HS-27A (cell line): ENCODE data around the gene ZNF768.
"Not testable (repeated sequence)": the region's sequence is repeated elsewhere in the genome, so short reads cannot be mapped to it uniquely, and the experiment has no call there.

ENCODE experiments used
- DNase-seq: peaks from one replicate; pipeline ENCODE4 v3.0.0-alpha.2; 2012; ENCODE audit warnings: low read depth, missing footprints

The ZNF768 gene

DNA sequence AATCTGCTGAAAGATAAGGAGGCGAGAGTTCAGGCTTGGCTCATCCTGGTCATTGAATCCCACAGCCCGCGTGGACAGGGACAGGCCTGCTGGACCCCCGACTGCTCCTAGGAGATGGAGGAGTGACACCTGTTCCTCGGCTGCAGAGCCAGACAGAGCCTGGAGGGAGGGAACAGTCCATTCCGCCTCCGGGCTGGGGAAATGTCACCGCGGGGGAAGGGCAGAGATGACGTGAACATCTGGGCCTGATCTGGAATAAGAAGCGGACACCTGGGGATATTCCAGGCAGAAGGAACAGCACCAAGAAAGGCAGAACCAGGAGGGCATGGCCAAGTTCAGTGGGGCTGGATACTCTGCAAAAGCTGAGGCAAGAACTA lies 6.8 kb upstream of the ZNF768 start:
- DNase-seq = no peak

DNA sequence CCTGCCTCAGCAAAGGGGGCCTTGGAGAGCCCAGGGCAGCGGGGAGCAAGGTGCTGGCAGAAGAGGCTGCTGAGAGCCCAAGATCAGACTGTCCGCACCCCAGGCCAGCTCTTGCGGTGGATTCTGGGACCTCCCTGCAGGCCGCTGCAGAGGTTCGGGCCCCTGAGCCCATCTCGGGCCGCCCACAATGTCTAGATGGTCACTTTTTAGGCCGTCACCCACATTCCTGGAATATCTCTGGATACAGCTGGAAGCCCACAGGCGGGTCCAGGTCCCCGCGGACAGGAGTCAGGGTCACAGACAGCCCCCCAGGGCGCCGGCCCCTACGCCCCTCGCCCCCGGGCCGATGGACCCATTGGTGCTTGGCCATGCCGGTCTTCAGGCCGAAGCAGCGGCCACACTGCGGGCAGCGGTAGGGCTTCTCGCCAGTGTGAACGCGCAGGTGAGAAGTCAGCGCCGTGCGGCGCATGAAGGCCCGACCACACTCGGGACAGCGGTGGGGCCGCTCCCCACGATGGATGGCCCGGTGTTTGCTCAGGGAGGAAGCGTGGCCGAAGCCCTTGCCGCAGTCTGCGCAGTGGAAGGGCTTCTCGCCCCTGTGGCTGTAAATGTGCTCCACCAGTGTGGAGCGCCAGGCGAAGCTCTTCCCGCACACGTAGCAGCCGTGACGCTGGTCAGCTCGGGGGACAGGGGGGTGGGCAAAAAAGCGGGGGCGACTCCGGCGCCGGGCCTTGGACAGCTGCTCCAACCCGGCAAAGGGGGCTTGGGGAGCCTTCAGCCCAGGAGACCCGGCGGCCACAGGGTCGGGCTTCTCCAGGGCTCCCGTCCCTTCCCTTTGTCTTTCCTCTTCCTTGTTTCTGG lies 6.1 kb upstream of the ZNF768 start:
- DNase-seq = no peak

DNA sequence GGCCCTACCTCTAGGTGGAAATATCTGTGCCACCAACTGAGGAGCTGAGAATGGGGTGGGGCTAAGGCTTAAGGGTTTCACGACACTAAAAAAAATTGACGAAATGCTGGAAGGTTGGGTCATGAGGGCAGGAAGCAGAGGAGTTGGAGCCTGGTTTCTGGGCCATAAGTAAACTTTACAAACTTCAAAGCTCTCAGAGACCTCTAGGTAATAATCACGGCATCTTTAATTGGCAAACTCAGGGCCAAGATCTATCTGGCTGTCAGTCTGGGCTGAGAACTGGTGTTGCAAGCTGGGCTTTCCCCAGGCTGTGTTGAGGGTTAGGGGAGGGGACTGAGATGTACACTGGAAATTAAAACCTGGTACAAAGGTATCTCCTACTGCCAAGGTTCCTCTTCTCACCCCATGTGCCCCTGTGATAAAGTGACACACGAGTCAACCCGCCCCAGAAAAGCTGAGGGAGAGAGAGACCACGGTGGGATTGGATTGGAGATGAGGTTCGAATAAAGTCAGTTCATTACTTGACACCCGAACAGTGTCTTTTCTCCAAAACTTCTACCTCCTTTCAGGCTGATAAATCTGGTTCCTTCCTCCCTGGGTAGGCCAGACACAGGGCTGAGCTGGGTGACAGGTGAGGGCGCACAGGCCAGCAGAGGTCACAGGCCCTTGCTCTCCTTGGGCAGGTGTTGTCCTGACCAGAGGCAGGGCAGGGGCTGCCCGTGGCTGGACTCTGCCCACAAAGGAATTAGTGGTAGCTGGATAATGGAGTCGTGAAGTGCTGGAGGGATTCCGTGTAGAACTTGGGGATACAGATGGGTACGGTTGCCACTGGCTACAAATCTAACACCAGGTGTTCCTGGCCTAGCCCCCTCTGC lies 4.0 kb upstream of the ZNF768 start:
- no peak for DNase-seq

DNA sequence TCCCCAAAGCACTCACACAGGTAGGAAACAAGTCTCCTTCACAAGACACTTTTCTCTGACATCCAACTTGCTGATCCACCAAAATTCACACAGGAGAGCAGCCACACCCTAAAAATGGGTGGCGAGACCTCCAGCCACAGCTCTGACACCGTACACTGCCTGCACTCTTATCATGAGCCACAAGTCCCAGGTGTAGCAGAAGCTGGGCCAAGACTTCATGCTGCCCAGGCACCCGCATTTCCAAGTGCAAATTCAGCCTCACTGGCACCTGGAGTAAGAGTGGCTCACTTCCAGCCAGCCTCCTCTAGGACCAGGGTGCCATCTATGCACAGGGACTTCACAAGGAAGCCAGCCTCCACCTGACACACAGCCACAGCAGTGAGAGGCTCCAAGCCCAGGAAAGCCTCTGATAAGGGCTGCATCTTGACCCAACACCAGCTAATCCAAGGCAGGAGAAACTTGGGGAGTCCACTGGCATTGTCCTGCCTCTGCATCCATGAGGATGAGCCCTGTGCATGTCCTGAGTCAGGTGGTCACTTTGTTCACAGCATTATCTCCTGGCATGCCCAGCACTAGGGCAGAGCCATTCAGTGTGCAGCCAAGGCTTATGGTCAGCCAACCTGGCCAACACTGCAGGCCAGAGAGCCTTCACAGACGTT lies 2.6 kb upstream of the ZNF768 start:
- DNase-seq = no peak

GRCh38 chr16:30527635-30528178 lies 1.3 kb upstream of the ZNF768 start:
- no peak for DNase-seq

DNA sequence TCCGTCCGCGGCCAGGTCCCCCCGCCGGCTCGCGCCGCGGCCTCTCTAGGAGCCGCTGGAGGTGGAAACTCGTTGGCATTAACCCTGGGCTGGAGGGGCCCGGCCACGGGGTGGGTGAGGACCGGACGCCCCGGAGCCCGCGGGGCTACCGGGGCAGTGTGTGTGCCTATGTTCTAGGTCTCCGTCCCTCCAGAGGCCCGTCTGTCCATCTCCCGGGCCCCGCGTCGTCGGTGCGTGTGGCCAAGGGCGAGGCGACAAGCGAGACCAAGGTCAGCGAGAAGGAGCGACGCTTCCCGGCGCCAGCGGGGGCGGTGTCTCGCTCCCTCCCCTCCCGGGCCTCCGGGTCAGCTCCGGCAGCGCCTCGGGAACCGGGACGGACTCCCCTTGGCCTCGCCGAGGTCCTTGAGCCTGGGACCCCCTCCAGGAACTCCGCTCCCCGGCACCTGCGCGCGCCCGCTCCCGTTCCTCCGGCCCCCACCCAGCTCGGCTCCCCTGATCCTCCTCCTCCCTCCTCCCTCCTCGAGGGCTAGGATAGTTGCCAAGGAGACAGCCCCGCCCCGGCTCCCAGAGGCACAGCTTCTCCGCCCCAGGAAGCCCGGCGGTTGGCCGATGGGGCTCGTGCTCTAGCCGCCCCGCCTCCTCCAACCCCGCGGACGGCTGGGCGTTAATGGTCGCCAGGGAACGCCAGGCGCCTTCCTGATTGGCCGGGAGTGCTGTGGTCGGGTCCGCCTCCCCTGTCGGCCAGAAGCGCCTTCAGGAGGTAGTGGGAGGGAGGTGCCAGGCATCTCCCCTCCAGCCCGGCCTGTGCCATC lies 663 bp upstream of the ZNF768 start:
- DNase-seq = peak; percentile 82

DNA sequence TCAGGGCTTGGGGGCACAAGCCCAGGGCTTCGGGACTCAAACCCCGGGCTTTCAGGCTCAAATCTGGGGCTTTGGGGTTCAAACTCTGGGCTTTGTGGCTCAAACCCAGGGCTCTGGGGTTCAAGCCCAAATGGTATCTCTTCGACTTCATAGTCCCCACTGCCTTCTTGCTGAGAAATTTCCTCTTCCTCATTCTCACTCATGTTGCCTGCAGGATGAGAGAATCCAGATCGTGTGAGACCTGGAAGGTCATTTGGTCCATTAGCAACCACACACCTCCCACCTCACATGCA lies 576 bp downstream of the ZNF768 start:
- no peak for DNase-seq

- no peak for DNase-seq
Observed at GRCh38 chr16:30524575-30525568, 1.5 kb downstream of the ZNF768 start.

GRCh38 chr16:30523768-30524574 lies 2.4 kb downstream of the ZNF768 start:
- DNase-seq = no peak

DNA sequence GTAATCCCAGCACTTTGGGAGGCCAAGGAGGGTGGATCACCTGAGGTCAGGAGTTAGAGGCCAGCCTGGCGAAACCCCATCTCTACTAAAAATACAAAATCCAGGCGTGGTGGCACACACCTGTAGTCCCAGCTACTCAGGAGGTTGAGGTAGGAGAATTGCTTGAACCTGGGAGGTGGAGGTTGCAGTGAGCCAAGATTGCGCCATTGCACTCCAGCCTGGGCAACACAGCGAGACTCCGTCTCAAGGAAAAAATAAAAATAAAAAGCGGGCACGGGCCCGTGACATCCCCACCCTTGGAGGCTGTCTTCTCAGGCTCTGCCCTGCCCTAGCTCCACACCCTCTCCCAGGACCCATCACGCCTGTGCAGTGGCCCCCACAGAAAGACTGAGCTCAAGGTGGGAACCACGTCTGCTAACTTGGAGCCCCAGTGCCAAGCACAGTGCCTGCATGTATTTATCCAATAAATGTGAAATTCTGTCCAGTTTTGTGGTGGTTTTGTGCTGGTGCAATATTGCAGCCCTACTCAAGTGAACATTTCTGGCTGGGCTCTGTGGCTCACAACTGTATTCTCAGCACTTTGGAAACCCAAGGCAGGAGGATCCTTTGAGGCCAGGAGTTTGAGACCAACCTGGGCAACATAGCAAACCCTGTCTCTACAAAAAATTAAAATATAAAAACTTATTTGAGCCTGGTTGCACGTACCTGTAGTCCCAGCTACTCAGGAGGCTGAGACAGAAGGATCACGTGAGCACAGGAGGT lies 3.5 kb downstream of the ZNF768 start:
- DNase-seq = not testable (repeated sequence)

DNA sequence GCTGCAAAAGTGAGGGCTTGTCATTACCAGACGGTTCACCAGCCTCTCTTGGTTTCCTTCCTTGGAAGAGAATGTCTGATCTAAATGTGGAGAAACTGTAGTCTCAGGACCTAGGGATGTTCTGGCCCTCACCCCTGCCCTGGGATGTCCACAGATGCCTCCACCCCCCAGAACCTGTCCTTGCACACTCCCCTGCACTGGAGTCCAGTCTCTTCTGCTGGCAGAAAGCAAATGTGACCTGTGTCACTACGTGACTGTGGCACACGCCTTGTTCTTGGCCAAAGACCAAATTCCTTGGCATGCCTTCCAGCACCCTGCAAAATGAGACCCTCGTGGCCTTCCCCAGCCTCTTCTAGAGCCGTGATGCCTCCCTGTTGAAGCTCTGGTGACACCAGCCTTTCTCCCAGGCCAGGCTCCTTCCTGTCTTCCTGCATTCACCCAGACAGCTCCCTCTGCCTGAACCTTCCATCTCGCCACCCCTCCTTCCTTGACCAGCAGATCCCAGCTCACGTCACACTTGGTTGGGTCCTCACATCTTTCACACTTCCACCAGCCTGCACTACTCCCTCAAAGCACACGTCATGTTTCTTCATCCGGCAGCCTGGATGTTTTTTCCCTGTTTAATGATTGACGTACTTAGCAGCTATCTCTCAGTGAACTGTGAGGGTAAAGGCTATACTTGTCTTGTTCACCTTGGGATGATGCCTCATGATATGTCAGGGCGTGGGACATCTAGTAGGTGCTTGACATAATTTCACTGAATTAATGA lies 4.3 kb downstream of the ZNF768 start:
- DNase-seq = no peak

DNA sequence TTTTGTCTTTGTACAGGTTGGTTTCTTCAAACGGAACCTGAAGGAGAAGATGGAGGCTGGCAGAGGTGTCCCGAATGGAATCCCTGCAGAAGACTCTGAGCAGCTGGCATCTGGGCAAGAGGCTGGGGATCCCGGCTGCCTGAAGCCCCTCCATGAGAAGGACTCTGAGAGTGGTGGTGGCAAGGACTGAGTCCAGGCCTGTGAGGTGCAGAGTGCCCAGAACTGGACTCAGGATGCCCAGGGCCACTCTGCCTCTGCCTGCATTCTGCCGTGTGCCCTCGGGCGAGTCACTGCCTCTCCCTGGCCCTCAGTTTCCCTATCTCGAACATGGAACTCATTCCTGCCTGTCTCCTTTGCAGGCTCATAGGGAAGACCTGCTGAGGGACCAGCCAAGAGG lies 4.9 kb downstream of the ZNF768 start:
- DNase-seq = no peak

GRCh38 chr16:30519120-30520049 lies 7.0 kb downstream of the ZNF768 start:
- DNase-seq = no peak

DNA sequence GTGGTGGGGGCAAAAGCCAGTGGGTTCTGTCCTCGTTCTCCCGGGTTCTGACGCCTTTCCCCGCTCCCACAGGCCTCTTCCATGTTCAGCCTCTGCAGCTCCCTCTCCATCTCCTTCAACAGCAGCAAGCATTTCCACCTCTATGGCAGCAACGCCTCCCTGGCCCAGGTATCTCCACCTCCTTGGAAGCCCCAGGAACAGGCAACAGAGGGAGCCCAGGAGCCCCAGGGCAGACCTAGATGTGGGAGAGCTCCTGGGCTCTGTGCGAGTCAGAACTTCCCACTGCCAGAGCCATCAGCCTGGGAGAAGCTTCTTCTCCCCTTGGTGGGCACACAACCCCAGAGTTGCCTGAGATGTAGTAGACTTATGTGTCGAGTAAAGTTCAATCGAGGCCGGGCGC lies 7.8 kb downstream of the ZNF768 start:
- DNase-seq = no peak

DNA sequence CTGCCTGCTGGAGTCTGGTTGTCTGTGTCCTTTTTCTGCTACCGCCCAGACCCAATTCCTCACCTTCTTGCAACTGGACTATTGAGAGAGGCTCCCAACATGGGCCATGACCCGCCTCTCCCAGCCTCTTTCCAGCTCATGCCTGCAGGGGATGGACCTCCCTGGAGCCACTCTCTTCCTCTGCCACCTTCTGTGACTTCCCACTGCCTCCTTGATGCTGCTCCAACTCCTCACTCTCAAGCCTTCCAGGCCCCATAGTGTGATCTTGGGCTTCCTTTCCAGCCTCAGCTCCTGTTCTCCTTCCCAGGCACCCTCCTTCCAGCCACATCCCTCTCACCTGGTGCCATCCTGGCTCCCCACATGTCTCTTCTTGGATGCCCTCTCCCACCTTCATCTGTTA lies 11.1 kb downstream of the ZNF768 start:
- no peak for DNase-seq

DNA sequence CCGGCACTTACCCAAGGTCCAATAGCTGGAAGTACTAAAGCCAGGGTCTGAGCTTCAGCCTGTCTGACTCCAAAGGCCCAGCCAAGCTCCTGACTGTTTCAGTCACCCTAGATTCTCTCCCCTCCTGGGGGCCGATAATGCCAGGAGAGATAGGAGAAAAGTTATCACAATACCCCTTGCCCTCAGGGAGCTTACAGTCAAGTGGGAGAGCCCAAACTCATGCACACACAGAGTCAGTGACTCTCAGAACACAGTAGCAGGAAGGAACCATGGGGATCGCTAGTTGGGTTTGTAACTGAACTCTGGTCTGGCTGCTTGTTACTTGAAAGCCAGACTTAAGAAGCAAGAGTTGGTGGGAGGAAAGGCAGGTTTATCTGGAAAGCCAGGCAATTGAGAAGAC lies 14.9 kb downstream of the ZNF768 start:
- no peak for DNase-seq

DNA sequence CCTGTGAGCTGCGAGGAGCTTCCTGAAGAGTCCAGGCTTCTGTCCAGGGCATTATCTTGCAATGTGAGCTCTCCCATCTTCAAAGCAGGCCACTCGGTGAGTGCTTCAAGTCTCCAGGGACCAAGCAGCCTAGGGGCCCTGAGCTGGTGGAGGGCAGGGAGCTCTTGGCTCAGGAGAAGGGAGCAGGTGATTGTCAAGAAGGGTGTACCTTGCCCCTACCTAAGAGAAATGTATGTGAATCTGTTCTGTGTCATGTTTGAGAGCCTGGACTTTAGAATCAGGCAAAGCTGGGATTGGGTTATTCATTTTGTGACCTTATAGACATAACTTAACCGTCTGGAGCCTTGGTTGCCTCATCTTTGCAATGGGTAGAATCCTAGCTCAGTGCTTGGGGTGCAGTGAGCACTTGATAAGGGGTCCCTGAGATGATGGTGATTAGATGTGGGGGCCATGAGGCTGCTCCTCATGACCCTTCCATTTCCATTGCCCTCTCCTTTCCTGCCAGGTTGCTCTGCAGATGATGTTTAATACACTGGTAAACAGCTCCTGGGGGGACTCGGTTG lies 15.9 kb downstream of the ZNF768 start:
- DNase-seq = no peak
